Skeletal muscle tissue (tissue), 4 donors: ENCODE results near the gene CEP104. TPM values are rescaled to one million over a fixed set of nuclear protein-coding genes. Genes with fewer than 3 reads are reported as not detected.

Experiments
- H3K27ac ChIP-seq: one replicate; pipeline ENCODE4 v1.7.0; 2013; ENCODE audit warnings: mild to moderate bottlenecking, low read depth, low read length, inconsistent platforms
- H3K27me3 ChIP-seq, 3 donors: one replicate each; pipeline ENCODE4 v1.7.0; 2013; ENCODE audit warnings: low read length in 3 of 3; ENCODE audit not compliant: control insufficient read depth in 3 of 3, insufficient read depth in 3 of 3
- H3K36me3 ChIP-seq, 3 donors: one replicate each; pipeline ENCODE4 v1.7.0; 2013; ENCODE audit warnings: low read length in 3 of 3; ENCODE audit not compliant: control insufficient read depth in 3 of 3, insufficient read depth in 3 of 3
- H3K4me1 ChIP-seq, 3 donors: one replicate each; pipeline ENCODE4 v1.7.0; 2013; ENCODE audit warnings: low read length in 3 of 3, mild to moderate bottlenecking in 3 of 3; ENCODE audit not compliant: control insufficient read depth in 3 of 3, insufficient read depth in 3 of 3
- H3K4me3 ChIP-seq, 3 donors: one replicate each; pipeline ENCODE4 v1.7.0; 2013; ENCODE audit warnings: low read length in 3 of 3
- H3K9ac ChIP-seq, 3 donors: one replicate each; pipeline ENCODE4 v1.7.0; 2013; ENCODE audit warnings: low read length in 3 of 3, mild to moderate bottlenecking in 3 of 3, moderate library complexity in 2 of 3, low read depth in 1 of 3
- H3K9me3 ChIP-seq, 3 donors: one replicate each; pipeline ENCODE4 v1.7.0; 2013; ENCODE audit warnings: low read length in 3 of 3; ENCODE audit not compliant: control insufficient read depth in 3 of 3
- total RNA-seq: library from RNA; depleted of rRNA; stranded (reverse); fragments of >200 nt; gene quantifications from one replicate; pipeline ENCODE4 v1.2.3, GENCODE V29; 2014
- donor health status: Osteomylitis.

The CEP104 gene
- total RNA-seq, 1 donor from 2014 or later: 26.1 TPM

DNA sequence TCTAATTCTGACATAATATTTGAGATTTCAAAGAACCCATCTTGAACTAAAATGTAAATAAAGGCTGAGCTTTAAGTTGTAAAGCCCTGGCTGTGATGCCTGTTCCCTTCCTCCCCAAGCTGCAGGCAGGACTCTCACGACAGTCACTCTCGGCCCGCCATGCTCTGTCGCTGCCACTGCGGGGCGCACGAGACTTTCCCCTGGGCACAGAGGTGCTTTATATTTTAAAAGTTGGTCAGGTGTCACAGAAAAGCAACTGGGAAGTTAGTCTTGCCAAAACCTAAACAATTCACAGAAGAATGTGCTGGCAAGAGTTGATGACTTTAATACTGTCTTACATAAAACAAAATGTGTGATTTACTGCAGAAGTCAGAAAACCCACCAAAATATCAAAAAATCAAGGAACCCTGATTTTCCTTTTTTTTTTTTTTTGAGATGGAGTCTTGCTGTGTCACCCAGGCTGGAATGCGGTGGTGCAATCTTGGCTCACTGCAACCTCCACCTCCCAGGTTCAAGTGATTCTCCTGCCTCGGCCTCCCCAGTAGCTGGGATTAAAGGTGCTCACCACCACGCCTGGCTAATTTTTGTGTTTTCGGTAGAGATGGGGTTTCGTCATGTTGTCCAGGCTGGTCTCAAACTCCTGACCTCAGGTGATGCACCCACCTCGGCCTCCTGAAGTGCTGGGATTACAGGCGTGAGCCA is 71.4 kb downstream of the CEP104 start:
- Histone ChIP-seq H3K27me3 (no peaks in the 10 kb centered on the region), H3K27ac (no peak overlapping the region), H3K4me3 (no peak overlapping the region), H3K4me1 (peaks cover 13 to 18% (median 14%) of the 10 kb centered on the region in 3 donors), H3K9ac (no peak overlapping the region), H3K36me3 (peaks cover 59 to 71% (median 61%) of the 10 kb centered on the region in 3 donors), H3K9me3 (no peaks in the 10 kb centered on the region)

GRCh38 chr1:3785045-3785444 is 72.0 kb downstream of the CEP104 start:
- peaks cover 63 to 76% (median 67%) of the 10 kb centered on the region in 3 donors for H3K36me3 ChIP-seq
- H3K4me3 ChIP-seq: no peak overlapping the region
- H3K27ac ChIP-seq: no peak overlapping the region
- H3K27me3 ChIP-seq: no peaks in the 10 kb centered on the region
- no peaks in the 10 kb centered on the region for H3K9me3 ChIP-seq
- no peak overlapping the region for H3K9ac ChIP-seq
- H3K4me1 ChIP-seq: peaks cover 8 to 12% (median 12%) of the 10 kb centered on the region in 3 donors

GRCh38 chr1:3783651-3784474 is 73.1 kb downstream of the CEP104 start:
- Histone ChIP-seq H3K36me3 (peaks cover 74 to 88% (median 75%) of the 10 kb centered on the region in 3 donors), H3K27ac (no peak overlapping the region)

DNA sequence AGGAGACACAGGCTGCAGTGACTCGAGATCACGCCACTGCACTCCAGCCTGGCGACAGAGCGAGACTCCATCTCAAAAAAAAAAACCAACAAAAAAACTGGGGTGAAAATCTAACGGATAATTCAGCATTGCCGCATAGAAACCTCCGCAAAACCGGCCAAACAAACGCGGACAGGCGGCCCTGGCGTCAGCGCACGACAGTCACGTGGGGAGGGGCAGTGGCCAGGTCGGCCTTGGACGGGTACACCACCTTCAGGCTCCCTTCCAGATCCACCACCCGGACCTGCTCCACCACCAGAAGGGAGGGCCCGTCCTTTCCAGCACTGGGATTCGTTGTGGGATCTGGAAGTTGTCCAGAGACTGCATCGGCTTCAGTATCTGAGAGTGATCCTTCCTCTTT is 76.1 kb downstream of the CEP104 start:
- no peak overlapping the region for H3K27ac ChIP-seq
- H3K9ac ChIP-seq: no peak overlapping the region
- no peak overlapping the region for H3K4me3 ChIP-seq
- H3K27me3 ChIP-seq: no peaks in the 10 kb centered on the region
- peaks cover 59 to 69% (median 60%) of the 10 kb centered on the region in 3 donors for H3K36me3 ChIP-seq
- no peaks in the 10 kb centered on the region for H3K9me3 ChIP-seq
- H3K4me1 ChIP-seq: peaks cover 9 to 19% (median 15%) of the 10 kb centered on the region in 3 donors

More at GRCh38 chr1:3783651-3784474, 73.1 kb downstream of the CEP104 start:
- no peak overlapping the region for H3K9ac ChIP-seq
- H3K4me3 ChIP-seq: no peak overlapping the region
- H3K9me3 ChIP-seq: no peaks in the 10 kb centered on the region
- no peaks in the 10 kb centered on the region for H3K27me3 ChIP-seq
- H3K4me1 ChIP-seq: peaks cover 2 to 7% (median 6%) of the 10 kb centered on the region in 3 donors

- Histone ChIP-seq H3K27ac (no peak overlapping the region), H3K36me3 (peaks cover 50 to 61% (median 53%) of the 10 kb centered on the region in 3 donors), H3K4me3 (no peak overlapping the region), H3K9me3 (no peaks in the 10 kb centered on the region), H3K9ac (no peak overlapping the region), H3K27me3 (no peaks in the 10 kb centered on the region), H3K4me1 (peaks cover 15 to 24% (median 20%) of the 10 kb centered on the region in 3 donors)
Measured at GRCh38 chr1:3779912-3780416, 77.0 kb downstream of the CEP104 start.

DNA sequence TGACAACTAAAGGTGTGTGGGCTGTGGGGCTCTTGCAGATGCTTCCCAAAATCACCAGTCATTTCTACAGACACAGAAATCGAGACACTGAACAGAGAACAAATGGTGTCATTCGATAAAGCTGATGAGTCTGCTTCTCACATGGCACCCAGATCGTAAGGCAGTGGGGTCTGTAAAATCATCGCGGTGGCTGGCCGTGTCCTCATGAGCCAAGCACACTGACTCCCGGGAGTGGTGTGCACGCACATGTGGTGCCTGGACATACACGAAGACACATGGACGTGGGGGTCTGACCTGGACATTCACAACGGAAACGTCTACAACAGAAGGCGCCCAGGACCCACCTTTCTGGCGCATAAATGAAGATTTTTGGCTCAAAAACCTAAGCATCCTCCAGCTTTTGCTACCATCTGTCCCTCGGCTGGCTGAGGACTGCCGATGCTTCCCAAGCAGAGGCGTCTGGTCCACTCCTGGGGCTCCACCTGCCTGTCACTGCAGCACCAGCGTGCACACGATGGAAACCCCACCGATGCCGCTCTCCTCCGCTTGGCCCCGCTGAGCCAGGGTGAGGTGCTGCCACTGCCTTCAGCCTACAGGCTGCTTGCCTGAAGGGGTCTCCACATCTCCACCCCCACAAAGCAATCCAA is 77.6 kb downstream of the CEP104 start:
- Histone ChIP-seq H3K4me3 (no peak overlapping the region), H3K4me1 (peaks cover 15 to 25% (median 20%) of the 10 kb centered on the region in 3 donors), H3K9me3 (no peaks in the 10 kb centered on the region), H3K27ac (no peak overlapping the region), H3K9ac (peak overlapping the region in 1 of 3 donors; percentile 40), H3K27me3 (no peaks in the 10 kb centered on the region), H3K36me3 (peaks cover 48 to 56% (median 48%) of the 10 kb centered on the region in 3 donors)

DNA sequence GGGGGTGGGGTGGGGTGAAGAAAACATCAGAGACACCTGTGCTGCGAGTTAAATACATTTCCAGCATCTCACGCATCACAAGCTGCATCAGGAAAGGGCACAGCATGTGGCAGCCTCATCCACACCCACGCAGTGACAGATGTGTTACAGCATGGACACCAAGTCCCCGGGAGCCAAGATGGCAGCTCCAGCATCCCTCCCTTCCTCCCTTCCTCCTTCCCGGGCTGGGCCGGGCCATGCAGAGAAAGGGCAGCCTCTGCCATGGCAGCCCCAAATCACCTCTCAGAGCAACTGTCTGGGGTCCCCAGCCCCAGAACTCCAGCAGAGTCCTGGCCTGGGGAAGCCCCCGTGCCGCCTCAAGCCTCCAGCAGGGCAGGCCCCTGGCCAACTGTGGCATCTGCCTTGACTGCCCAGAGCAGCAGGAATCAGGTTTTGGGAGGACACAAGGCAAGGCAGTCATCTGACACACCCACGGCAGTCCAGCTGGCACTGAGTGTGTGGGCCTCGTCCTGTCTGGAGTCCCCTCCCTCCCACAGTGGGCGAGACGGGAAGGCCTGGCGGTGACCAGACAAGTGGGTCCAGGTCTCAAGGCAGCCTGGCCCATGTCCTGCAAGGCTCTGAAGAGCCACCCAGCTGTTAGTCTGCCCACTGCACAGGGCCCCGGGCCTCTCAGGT is 78.3 kb downstream of the CEP104 start:
- peaks cover 15 to 26% (median 20%) of the 10 kb centered on the region in 3 donors for H3K4me1 ChIP-seq
- H3K36me3 ChIP-seq: peaks cover 42 to 49% (median 42%) of the 10 kb centered on the region in 3 donors
- H3K27me3 ChIP-seq: no peaks in the 10 kb centered on the region
- no peaks in the 10 kb centered on the region for H3K9me3 ChIP-seq
- no peak overlapping the region for H3K27ac ChIP-seq
- no peak overlapping the region for H3K4me3 ChIP-seq
- peak overlapping the region in 1 of 3 donors; percentile 40 for H3K9ac ChIP-seq

DNA sequence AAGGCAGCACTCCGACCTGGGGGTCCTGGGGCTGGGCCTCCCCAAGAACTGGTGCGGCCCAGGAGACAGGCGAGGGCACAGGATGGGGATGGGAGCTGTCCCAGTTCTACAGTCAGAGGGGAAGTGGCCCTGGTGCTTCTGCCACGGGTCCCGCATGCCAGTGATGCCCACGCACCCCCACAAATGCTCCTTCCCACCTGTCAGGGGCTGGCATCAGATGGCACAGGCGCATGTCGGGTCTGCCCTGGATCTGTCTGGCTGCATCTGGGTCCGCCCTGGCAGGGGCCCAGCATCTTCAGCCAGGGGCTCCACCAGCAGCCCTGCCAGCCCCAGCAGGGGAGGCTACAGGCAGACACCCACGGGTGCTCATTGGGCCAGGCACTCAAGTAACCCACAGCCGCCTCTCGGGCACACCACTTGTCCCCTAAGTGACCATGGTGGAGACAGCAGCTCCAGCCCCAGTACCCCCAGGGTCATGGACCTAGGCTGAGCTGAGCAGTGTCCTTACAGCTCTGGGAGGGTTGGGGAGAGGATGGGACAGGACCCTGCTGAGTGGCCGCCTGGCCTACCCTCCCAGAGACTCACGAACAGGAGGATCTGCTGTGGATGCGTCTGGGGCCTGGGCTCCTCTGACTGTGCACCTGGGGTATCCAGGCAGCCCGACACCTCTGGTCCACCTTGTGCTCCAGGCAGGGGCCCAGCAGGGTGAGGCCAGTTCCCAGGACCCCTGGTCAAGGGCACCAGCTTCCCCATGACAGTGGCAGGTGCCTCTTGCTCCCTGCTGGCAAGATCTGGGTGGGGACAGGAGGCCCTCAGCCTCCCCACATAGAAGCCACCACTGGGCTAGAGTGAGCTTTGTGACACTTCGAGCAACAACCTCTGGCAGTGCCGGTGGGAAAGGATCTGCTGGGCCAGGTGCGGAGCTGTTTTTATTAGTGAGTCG is 79.1 kb downstream of the CEP104 start:
- Histone ChIP-seq H3K4me1 (peaks cover 15 to 34% (median 23%) of the 10 kb centered on the region in 3 donors), H3K27me3 (no peaks in the 10 kb centered on the region), H3K27ac (no peak overlapping the region), H3K9ac (peak overlapping the region in 1 of 3 donors; percentile 16), H3K36me3 (peaks cover 36 to 42% (median 37%) of the 10 kb centered on the region in 3 donors), H3K9me3 (no peaks in the 10 kb centered on the region), H3K4me3 (no peak overlapping the region)
